Stimulated activated naive CD8-positive, alpha-beta T cell treated with anti-CD3 and anti-CD28 coated beads, Interleukin-15, Interleukin-2, amounts not matched to agents 100 ng/mL and 50 ng/mL, for 24 hours (primary cell): ENCODE data around the gene PIGR.

Source experiments
- H3K27ac Mint-ChIP-seq: one replicate; pipeline ENCODE4 v1.8.0; 2021; ENCODE audit warnings: mild to moderate bottlenecking, mixed read lengths
- H3K27me3 Mint-ChIP-seq: one replicate; pipeline ENCODE4 v1.8.0; 2021; ENCODE audit warnings: mixed read lengths
- H3K36me3 Mint-ChIP-seq: one replicate; pipeline ENCODE4 v1.8.0; 2021; ENCODE audit warnings: low read depth, mixed read lengths
- H3K4me1 Mint-ChIP-seq: one replicate; pipeline ENCODE4 v1.8.0; 2021; ENCODE audit warnings: low read depth, mixed read lengths
- H3K4me3 Mint-ChIP-seq: one replicate; pipeline ENCODE4 v1.8.0; 2021; ENCODE audit warnings: mild to moderate bottlenecking, mixed read lengths
- H3K9me3 Mint-ChIP-seq: one replicate; pipeline ENCODE4 v1.8.0; 2021; ENCODE audit warnings: mixed read lengths

Gene PIGR

GRCh38 chr1:206946261-206946660 is at the start of gene PIGR:
TSS of gene PIGR (minus strand) at chr1:206946466. CDS start at chr1:206940531, 5,935 bp downstream.
- no peaks in the 10 kb centered on the region for H3K9me3 Mint-ChIP-seq
- peaks cover 3% of the 10 kb centered on the region for H3K4me1 Mint-ChIP-seq
- peak within 1 kb of the TSS; percentile 29 for H3K27ac Mint-ChIP-seq
- H3K27me3 Mint-ChIP-seq = peaks cover 7% of the 10 kb centered on the region
- no peaks in the 10 kb centered on the region for H3K36me3 Mint-ChIP-seq
- no peak within 1 kb of the TSS for H3K4me3 Mint-ChIP-seq

- Mint-ChIP-seq H3K4me1 (no peaks in the 10 kb centered on the region), H3K27ac (no peak overlapping the region), H3K27me3 (peaks cover 33% of the 10 kb centered on the region), H3K4me3 (no peak overlapping the region), H3K36me3 (no peaks in the 10 kb centered on the region), H3K9me3 (no peaks in the 10 kb centered on the region)
These were observed 46.5 kb upstream of the PIGR start for GRCh38 chr1:206992790-206993189.

GRCh38 chr1:206987873-206988272 is 41.6 kb upstream of the PIGR start:
- Mint-ChIP-seq H3K4me3 (no peak overlapping the region), H3K4me1 (no peaks in the 10 kb centered on the region), H3K27ac (no peak overlapping the region), H3K9me3 (no peaks in the 10 kb centered on the region), H3K36me3 (no peaks in the 10 kb centered on the region), H3K27me3 (peaks cover 31% of the 10 kb centered on the region)

- Mint-ChIP-seq H3K27me3 (peaks cover 23% of the 10 kb centered on the region), H3K36me3 (no peaks in the 10 kb centered on the region), H3K9me3 (no peaks in the 10 kb centered on the region), H3K27ac (no peak overlapping the region), H3K4me3 (no peak overlapping the region), H3K4me1 (no peaks in the 10 kb centered on the region)
These were observed 40.6 kb upstream of the PIGR start for GRCh38 chr1:206986885-206987284.

- Mint-ChIP-seq H3K27ac (no peak overlapping the region), H3K36me3 (no peaks in the 10 kb centered on the region), H3K4me1 (no peaks in the 10 kb centered on the region), H3K27me3 (peaks cover 20% of the 10 kb centered on the region), H3K4me3 (no peak overlapping the region), H3K9me3 (no peaks in the 10 kb centered on the region)
These were observed 40.1 kb upstream of the PIGR start for GRCh38 chr1:206986402-206986801.

GRCh38 chr1:206985162-206985749 is 39.0 kb upstream of the PIGR start:
- Mint-ChIP-seq H3K27ac (no peak overlapping the region), H3K9me3 (no peaks in the 10 kb centered on the region), H3K36me3 (no peaks in the 10 kb centered on the region), H3K27me3 (peaks cover 19% of the 10 kb centered on the region), H3K4me1 (no peaks in the 10 kb centered on the region), H3K4me3 (no peak overlapping the region)

GRCh38 chr1:206982216-206982615 is 36.0 kb upstream of the PIGR start:
- H3K27me3 Mint-ChIP-seq = peaks cover 11% of the 10 kb centered on the region
- H3K9me3 Mint-ChIP-seq = no peaks in the 10 kb centered on the region
- no peaks in the 10 kb centered on the region for H3K36me3 Mint-ChIP-seq
- H3K27ac Mint-ChIP-seq = no peak overlapping the region
- no peaks in the 10 kb centered on the region for H3K4me1 Mint-ChIP-seq
- H3K4me3 Mint-ChIP-seq = no peak overlapping the region

- peak overlapping the region; percentile 53 for H3K27ac Mint-ChIP-seq
- no peaks in the 10 kb centered on the region for H3K36me3 Mint-ChIP-seq
- H3K9me3 Mint-ChIP-seq = no peaks in the 10 kb centered on the region
- H3K4me3 Mint-ChIP-seq = no peak overlapping the region
- no peaks in the 10 kb centered on the region for H3K4me1 Mint-ChIP-seq
- H3K27me3 Mint-ChIP-seq = peaks cover 7% of the 10 kb centered on the region
These were observed 33.2 kb upstream of the PIGR start for GRCh38 chr1:206979379-206980043.

- peaks cover 4% of the 10 kb centered on the region for H3K27me3 Mint-ChIP-seq
- no peak overlapping the region for H3K4me3 Mint-ChIP-seq
- H3K36me3 Mint-ChIP-seq = no peaks in the 10 kb centered on the region
- H3K4me1 Mint-ChIP-seq = no peaks in the 10 kb centered on the region
- no peaks in the 10 kb centered on the region for H3K9me3 Mint-ChIP-seq
- no peak overlapping the region for H3K27ac Mint-ChIP-seq
These were observed 32.0 kb upstream of the PIGR start for GRCh38 chr1:206978259-206978658.

- no peak overlapping the region for H3K27ac Mint-ChIP-seq
- H3K9me3 Mint-ChIP-seq = no peaks in the 10 kb centered on the region
- peaks cover 10% of the 10 kb centered on the region for H3K27me3 Mint-ChIP-seq
- H3K4me3 Mint-ChIP-seq = no peak overlapping the region
- no peaks in the 10 kb centered on the region for H3K4me1 Mint-ChIP-seq
- H3K36me3 Mint-ChIP-seq = no peaks in the 10 kb centered on the region
These were observed 29.0 kb upstream of the PIGR start for GRCh38 chr1:206975306-206975705.

- Mint-ChIP-seq H3K4me3 (no peak overlapping the region), H3K27me3 (peaks cover 12% of the 10 kb centered on the region), H3K27ac (no peak overlapping the region), H3K9me3 (no peaks in the 10 kb centered on the region), H3K4me1 (no peaks in the 10 kb centered on the region), H3K36me3 (no peaks in the 10 kb centered on the region)
These were observed 27.9 kb upstream of the PIGR start for GRCh38 chr1:206974140-206974539.

GRCh38 chr1:206972728-206973127 is 26.5 kb upstream of the PIGR start:
- Mint-ChIP-seq H3K27me3 (peaks cover 10% of the 10 kb centered on the region), H3K4me3 (no peak overlapping the region), H3K27ac (no peak overlapping the region)

GRCh38 chr1:206971029-206971655 is 24.9 kb upstream of the PIGR start:
- no peaks in the 10 kb centered on the region for H3K9me3 Mint-ChIP-seq
- peaks cover 20% of the 10 kb centered on the region for H3K4me1 Mint-ChIP-seq
- H3K27ac Mint-ChIP-seq = no peak overlapping the region
- peaks cover 10% of the 10 kb centered on the region for H3K27me3 Mint-ChIP-seq
- H3K4me3 Mint-ChIP-seq = no peak overlapping the region
- H3K36me3 Mint-ChIP-seq = no peaks in the 10 kb centered on the region

More at GRCh38 chr1:206972728-206973127, 26.5 kb upstream of the PIGR start:
- no peaks in the 10 kb centered on the region for H3K9me3 Mint-ChIP-seq
- H3K4me1 Mint-ChIP-seq = peaks cover 8% of the 10 kb centered on the region
- H3K36me3 Mint-ChIP-seq = no peaks in the 10 kb centered on the region

- Mint-ChIP-seq H3K36me3 (no peaks in the 10 kb centered on the region), H3K4me3 (no peak within 1 kb of the TSS), H3K27ac (no peak within 1 kb of the TSS), H3K27me3 (peaks cover 10% of the 10 kb centered on the region), H3K4me1 (peaks cover 20% of the 10 kb centered on the region), H3K9me3 (no peaks in the 10 kb centered on the region)
These were observed 24.2 kb upstream of the PIGR start, which contains the start of gene FCAMR for GRCh38 chr1:206970446-206970845. TSS of gene FCAMR (minus strand) at chr1:206970460. CDS start at chr1:206970125, 335 bp downstream.

- H3K9me3 Mint-ChIP-seq = no peaks in the 10 kb centered on the region
- H3K4me1 Mint-ChIP-seq = peaks cover 20% of the 10 kb centered on the region
- peaks cover 10% of the 10 kb centered on the region for H3K27me3 Mint-ChIP-seq
These were observed 22.8 kb upstream of the PIGR start for GRCh38 chr1:206969090-206969489.

More at GRCh38 chr1:206969090-206969489, 22.8 kb upstream of the PIGR start:
- Mint-ChIP-seq H3K27ac (no peak overlapping the region), H3K4me3 (no peak overlapping the region), H3K36me3 (no peaks in the 10 kb centered on the region)
